OCI-LY1 (cell line): ENCODE results near the gene AREL1.

Experiments
- H2AFZ ChIP-seq: fragments of 200-600 bp; sonication (generic), shearing (Covaris generic); 2 replicates; pipeline ENCODE4 v1.6.0; 2014; ENCODE audit warnings: antibody characterized with exemption, mild to moderate bottlenecking, low read length
- H3F3A ChIP-seq: fragments of 200-600 bp; sonication (generic), shearing (Covaris generic); 2 replicates; pipeline ENCODE4 v1.6.0; 2014; ENCODE audit warnings: mild to moderate bottlenecking, antibody characterized with exemption, low read length, moderate library complexity; ENCODE audit not compliant: insufficient read depth
- H3K27ac ChIP-seq: fragments of 200-600 bp; sonication (generic); 2 replicates; pipeline ENCODE4 v1.5.1; 2014; ENCODE audit warnings: low read length, mixed run types, mild to moderate bottlenecking, low read depth; ENCODE audit not compliant: poor library complexity, severe bottlenecking
- H3K27me3 ChIP-seq: fragments of 200-600 bp; sonication (generic); 2 replicates; pipeline ENCODE4 v1.6.0; 2014; ENCODE audit warnings: antibody characterized with exemption, mild to moderate bottlenecking, low read length, moderate library complexity; ENCODE audit not compliant: insufficient read depth
- H3K36me3 ChIP-seq: fragments of 200-600 bp; sonication (generic); 2 replicates; pipeline ENCODE4 v1.6.1; 2014; ENCODE audit warnings: mild to moderate bottlenecking, antibody characterized with exemption, low read length, moderate library complexity, mixed read lengths; ENCODE audit not compliant: insufficient read depth
- H3K4me1 ChIP-seq: fragments of 200-600 bp; sonication (generic); 2 replicates; pipeline ENCODE4 v1.5.1; 2014; ENCODE audit warnings: mild to moderate bottlenecking, low read length, moderate library complexity; ENCODE audit not compliant: insufficient read depth, severe bottlenecking
- H3K4me2 ChIP-seq: fragments of 200-600 bp; sonication (generic), shearing (Covaris generic); 2 replicates; pipeline ENCODE4 v1.6.1; 2014; ENCODE audit warnings: low read length
- H3K4me3 ChIP-seq: fragments of 200-600 bp; sonication (generic); 2 replicates; pipeline ENCODE4 v1.5.1; 2014; ENCODE audit warnings: low read length, low read depth, mild to moderate bottlenecking, mixed read lengths; ENCODE audit not compliant: poor library complexity, severe bottlenecking
- H3K79me2 ChIP-seq: fragments of 200-600 bp; shearing (Covaris generic); 2 replicates; pipeline ENCODE4 v1.6.1; 2016; ENCODE audit warnings: mixed run types, low read length, mixed read lengths; ENCODE audit not compliant: insufficient read depth
- H3K9ac ChIP-seq: fragments of 200-600 bp; sonication (generic), shearing (Covaris generic); 2 replicates; pipeline ENCODE4 v1.6.1; 2014; ENCODE audit warnings: mild to moderate bottlenecking, low read length, mixed read lengths
- H3K9me2 ChIP-seq: fragments of 200-600 bp; sonication (generic), shearing (Covaris generic); 2 replicates; pipeline ENCODE4 v1.6.1; 2014; ENCODE audit warnings: low read depth, mild to moderate bottlenecking, low read length, mixed read lengths
- H3K9me3 ChIP-seq: fragments of 200-600 bp; shearing (Covaris generic); 2 replicates; pipeline ENCODE4 v1.6.1; 2014; ENCODE audit warnings: low read length, mixed read lengths
- H4K20me1 ChIP-seq: fragments of 200-600 bp; sonication (generic), shearing (Covaris generic); 2 replicates; pipeline ENCODE4 v1.6.0; 2016; ENCODE audit warnings: mild to moderate bottlenecking, low read length; ENCODE audit not compliant: insufficient read depth
- CTCF ChIP-seq: fragments of 200-600 bp; sonication (generic), shearing (Covaris generic); IDR thresholded peaks from 2 replicates; pipeline ENCODE4 v1.5.1; 2017; ENCODE audit warnings: mild to moderate bottlenecking, antibody characterized with exemption, low read length, moderate library complexity, mixed read lengths
- EZH2 ChIP-seq: fragments of 200-600 bp; sonication (generic), shearing (Covaris generic); IDR thresholded peaks from 2 replicates; pipeline ENCODE4 v1.8.0; 2017; ENCODE audit warnings: borderline replicate concordance, mixed run types, mild to moderate bottlenecking, antibody characterized with exemption, low read length, moderate library complexity, mixed read lengths

The AREL1 gene

GRCh38 chr14:74647678-74648461 lies 65.0 kb downstream of the AREL1 start:
- Histone ChIP-seq H2AFZ (no peak overlapping the region), H3K9me2 (no peaks in the 10 kb centered on the region), H3K27me3 (peaks cover 4% of the 10 kb centered on the region; the same call in 1 of the 2 replicates), H3K9ac (no peak overlapping the region), H3K4me2 (no peak overlapping the region), H3K36me3 (no peaks in the 10 kb centered on the region), H3K4me3 (no peak overlapping the region), H3K27ac (no peak overlapping the region), H4K20me1 (no peaks in the 10 kb centered on the region), H3F3A (no peaks in the 10 kb centered on the region), H3K4me1 (no peaks in the 10 kb centered on the region), H3K9me3 (no peaks in the 10 kb centered on the region), H3K79me2 (no peaks in the 10 kb centered on the region)
- TF ChIP-seq EZH2, result no peak
- no peak for TF ChIP-seq CTCF

DNA sequence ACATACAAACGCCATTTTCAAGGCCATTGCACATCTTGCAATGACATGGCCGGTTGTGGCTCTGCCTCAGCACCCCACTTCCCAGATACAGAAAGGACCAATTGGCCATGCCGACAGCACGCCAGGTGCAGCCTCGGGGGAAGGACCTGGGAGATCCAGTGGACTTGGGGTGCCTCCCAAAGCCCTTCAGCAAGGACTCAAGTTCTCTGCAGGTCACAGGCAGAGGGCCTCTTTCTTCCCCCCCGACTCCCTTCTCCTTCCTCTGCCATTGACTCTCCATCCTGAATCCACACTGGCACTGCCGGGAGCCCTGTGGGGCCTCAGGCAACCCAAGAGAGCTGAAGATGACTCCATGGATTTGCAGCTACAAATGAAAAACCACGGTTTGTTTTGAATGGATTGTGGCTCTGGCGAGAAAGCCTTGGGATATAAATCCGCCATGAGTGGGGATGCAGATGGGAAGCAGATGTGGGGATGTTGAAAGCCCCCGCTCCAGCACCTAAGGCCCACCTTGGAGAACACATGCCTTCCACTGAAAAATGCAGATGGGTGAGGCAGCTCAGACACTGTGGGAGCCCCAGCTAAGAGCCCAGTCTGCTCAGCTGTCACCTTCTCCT lies 65.7 kb downstream of the AREL1 start:
- Histone ChIP-seq H3F3A (no peaks in the 10 kb centered on the region), H3K36me3 (no peaks in the 10 kb centered on the region), H2AFZ (no peak overlapping the region), H3K4me1 (no peaks in the 10 kb centered on the region), H3K4me2 (no peak overlapping the region), H3K9ac (no peak overlapping the region), H3K27me3 (peaks cover 4% of the 10 kb centered on the region; the same call in 1 of the 2 replicates), H3K9me2 (no peaks in the 10 kb centered on the region), H3K9me3 (no peaks in the 10 kb centered on the region), H3K79me2 (no peaks in the 10 kb centered on the region), H3K4me3 (no peak overlapping the region), H4K20me1 (no peaks in the 10 kb centered on the region), H3K27ac (no peak overlapping the region)
- TF ChIP-seq EZH2, result no peak
- no peak for TF ChIP-seq CTCF

- peaks cover 4% of the 10 kb centered on the region; the same call in 1 of the 2 replicates for H3K27me3 ChIP-seq
- H3K9me3 ChIP-seq, result no peaks in the 10 kb centered on the region
- H3K27ac ChIP-seq, result no peak overlapping the region
- H3K9ac ChIP-seq, result no peak overlapping the region
- no peaks in the 10 kb centered on the region for H3K9me2 ChIP-seq
- no peaks in the 10 kb centered on the region for H3K79me2 ChIP-seq
- H4K20me1 ChIP-seq, result no peaks in the 10 kb centered on the region
- no peaks in the 10 kb centered on the region for H3K4me1 ChIP-seq
- H2AFZ ChIP-seq, result no peak overlapping the region
- H3K4me3 ChIP-seq, result no peak overlapping the region
- H3K36me3 ChIP-seq, result no peaks in the 10 kb centered on the region
- H3F3A ChIP-seq, result no peaks in the 10 kb centered on the region
- no peak overlapping the region for H3K4me2 ChIP-seq
- no peak for TF ChIP-seq CTCF
- no peak for TF ChIP-seq EZH2
Measured at GRCh38 chr14:74645756-74646470, 67.0 kb downstream of the AREL1 start.
